ENCODE results near the gene CFAP20DC. TPM values are rescaled to one million over a fixed set of nuclear protein-coding genes. Genes with fewer than 3 reads are reported as not detected.

Gene CFAP20DC
- total RNA-seq, 2 donors from 2014 or later, result 0.08 to 0.24 TPM

GRCh38 chr3:58779934-58780333 lies 269.9 kb downstream of the CFAP20DC start:
- ATAC-seq (no peak), DNase-seq (no peak)
- intact Hi-C loops (cut with DNase I), result no loop called here

GRCh38 chr3:58776231-58776630 lies 273.6 kb downstream of the CFAP20DC start:
- intact Hi-C loops (cut with DNase I), result no loop called here
- DNase-seq (no peak), ATAC-seq (no peak)

GRCh38 chr3:58772462-58772861 lies 277.4 kb downstream of the CFAP20DC start:
- ATAC-seq (no peak), DNase-seq (no peak)
- intact Hi-C loops (cut with DNase I), result no loop called here

- intact Hi-C loops (cut with DNase I), result no loop called here
- DNase-seq (no peak), ATAC-seq (no peak)
These were observed 280.8 kb downstream of the CFAP20DC start for GRCh38 chr3:58769065-58769464.

- DNase-seq (no peak), ATAC-seq (no peak)
- intact Hi-C loops (cut with DNase I), result no loop called here
These were observed 283.1 kb downstream of the CFAP20DC start for GRCh38 chr3:58766587-58767282.

- ATAC-seq (no peak), DNase-seq (no peak)
- intact Hi-C loops (cut with DNase I), result no loop called here
These were observed 294.7 kb downstream of the CFAP20DC start for GRCh38 chr3:58755150-58755549.

GRCh38 chr3:58754074-58754473 lies 295.8 kb downstream of the CFAP20DC start:
- intact Hi-C loops (cut with DNase I), result no loop called here
- ATAC-seq (no peak), DNase-seq (no peak)

- intact Hi-C loops (cut with DNase I), result no loop called here
- no peak for DNase-seq
- ATAC-seq, result no peak
These were observed 297.8 kb downstream of the CFAP20DC start for GRCh38 chr3:58751882-58752567.

- ATAC-seq (no peak), DNase-seq (no peak)
- intact Hi-C loops (cut with DNase I), result no loop called here
These were observed 298.6 kb downstream of the CFAP20DC start for GRCh38 chr3:58751235-58751634.

GRCh38 chr3:58749948-58750347 lies 299.9 kb downstream of the CFAP20DC start:
- intact Hi-C loops (cut with DNase I), result no loop called here
- no peak for DNase-seq
- no peak for ATAC-seq

- DNase-seq, result no peak
- ATAC-seq, result no peak
- intact Hi-C loops (cut with DNase I), result no loop called here
These were observed 301.8 kb downstream of the CFAP20DC start for GRCh38 chr3:58748024-58748423.

GRCh38 chr3:58746758-58747157 lies 303.1 kb downstream of the CFAP20DC start:
- no peak for DNase-seq
- intact Hi-C loops (cut with DNase I), result no loop called here
- ATAC-seq, result no peak

- ATAC-seq, result no peak
- intact Hi-C loops (cut with DNase I), result no loop called here
These were observed 306.5 kb downstream of the CFAP20DC start for GRCh38 chr3:58743296-58743695.

GRCh38 chr3:58742239-58742638 lies 307.6 kb downstream of the CFAP20DC start:
- DNase-seq (no peak), ATAC-seq (no peak)
- intact Hi-C loops (cut with DNase I), result no loop called here

More at GRCh38 chr3:58743296-58743695, 306.5 kb downstream of the CFAP20DC start:
- no peak for DNase-seq

- ATAC-seq, result no peak
- intact Hi-C loops (cut with DNase I), result no loop called here
- no peak for DNase-seq
These were observed 312.2 kb downstream of the CFAP20DC start for GRCh38 chr3:58737644-58738043.

GRCh38 chr3:58731673-58732072 lies 318.2 kb downstream of the CFAP20DC start:
- ATAC-seq (no peak), DNase-seq (no peak)
- intact Hi-C loops (cut with DNase I), result no loop called here

- intact Hi-C loops (cut with DNase I), result no loop called here
- no peak for DNase-seq
- no peak for ATAC-seq
These were observed 321.1 kb downstream of the CFAP20DC start for GRCh38 chr3:58728723-58729122.

GRCh38 chr3:58725326-58725853 lies 324.4 kb downstream of the CFAP20DC start:
- DNase-seq, result no peak
- no peak for ATAC-seq
- intact Hi-C loops (cut with DNase I), result no loop called here

- intact Hi-C loops (cut with DNase I), result no loop called here
- ATAC-seq (no peak), DNase-seq (no peak)
These were observed 325.5 kb downstream of the CFAP20DC start for GRCh38 chr3:58724336-58724735.

- intact Hi-C loops (cut with DNase I), result no loop called here
- no peak for ATAC-seq
These were observed 326.7 kb downstream of the CFAP20DC start for GRCh38 chr3:58723173-58723572.

GRCh38 chr3:58722561-58722960 lies 327.3 kb downstream of the CFAP20DC start:
- ATAC-seq, result no peak
- intact Hi-C loops (cut with DNase I), result no loop called here

More at GRCh38 chr3:58723173-58723572, 326.7 kb downstream of the CFAP20DC start:
- DNase-seq, result no peak

More at GRCh38 chr3:58722561-58722960, 327.3 kb downstream of the CFAP20DC start:
- no peak for DNase-seq

All from left cardiac atrium (tissue), 4 donors.